Activated CD8-positive, alpha-beta T cell treated with anti-CD3 and anti-CD28 coated beads for 36 hours (primary cell): Measurements from ENCODE around the gene APLNR. TPM values are rescaled to one million over a fixed set of nuclear protein-coding genes. Genes with fewer than 3 reads are reported as not detected.
"Not testable (repeated sequence)": the region's sequence is repeated elsewhere in the genome, so short reads cannot be mapped to it uniquely, and the experiment has no call there.

ENCODE experiments used
- ATAC-seq: fragments of 200-7000 bp; cut with Tn5 transposase; one replicate; pipeline ENCODE4 v1.10.0; 2021; ENCODE audit warnings: mild to moderate bottlenecking, moderate library complexity
- CTCF ChIA-PET: fragments of 350-600 bp; sonication (Branson Sonifier 250); formaldehyde crosslinking; loops from one replicate; lab custom pipeline; 2021; ENCODE audit warnings: antibody characterized with exemption; lab: Charles Lee
- POLR2A ChIA-PET: fragments of 350-600 bp; sonication (Branson Sonifier 250); formaldehyde crosslinking; loops from one replicate; lab custom pipeline; 2021; ENCODE audit warnings: antibody characterized with exemption; lab: Charles Lee
- DNase-seq: peaks from one replicate; pipeline ENCODE4 v3.0.0-alpha.2; 2020
- H3K27ac Mint-ChIP-seq: one replicate; pipeline ENCODE4 v1.8.0; 2021; ENCODE audit warnings: mild to moderate bottlenecking, mixed read lengths
- H3K27me3 Mint-ChIP-seq: one replicate; pipeline ENCODE4 v1.8.0; 2021; ENCODE audit warnings: mixed read lengths
- H3K36me3 Mint-ChIP-seq: one replicate; pipeline ENCODE4 v1.8.0; 2021; ENCODE audit warnings: low read depth, mixed read lengths
- H3K4me1 Mint-ChIP-seq: one replicate; pipeline ENCODE4 v1.8.0; 2021; ENCODE audit warnings: low read depth, mixed read lengths
- H3K4me3 Mint-ChIP-seq: one replicate; pipeline ENCODE4 v1.8.0; 2021; ENCODE audit warnings: mild to moderate bottlenecking, moderate library complexity, mixed read lengths
- H3K9me3 Mint-ChIP-seq: one replicate; pipeline ENCODE4 v1.8.0; 2021; ENCODE audit warnings: mixed read lengths
- intact Hi-C: fragments of 100-400 bp; cut with micrococcal nuclease; formaldehyde crosslinking; loops from one replicate; pipeline ENCODE4 v1.10.0; 2022
- total RNA-seq, 2 experiments: library from RNA; stranded (reverse); gene quantifications; one replicate each; pipeline ENCODE4 v1.2.3, GENCODE V29; 2021
- TF ChIP-seq, protein P1 (sequence below): fragments of 200-600 bp; IDR thresholded peaks from one replicate; pipeline ENCODE4 v1.8.0; 2022; ENCODE audit warnings: antibody characterized with exemption, mild to moderate bottlenecking

APLNR gene
- not detected for total RNA-seq

DNA sequence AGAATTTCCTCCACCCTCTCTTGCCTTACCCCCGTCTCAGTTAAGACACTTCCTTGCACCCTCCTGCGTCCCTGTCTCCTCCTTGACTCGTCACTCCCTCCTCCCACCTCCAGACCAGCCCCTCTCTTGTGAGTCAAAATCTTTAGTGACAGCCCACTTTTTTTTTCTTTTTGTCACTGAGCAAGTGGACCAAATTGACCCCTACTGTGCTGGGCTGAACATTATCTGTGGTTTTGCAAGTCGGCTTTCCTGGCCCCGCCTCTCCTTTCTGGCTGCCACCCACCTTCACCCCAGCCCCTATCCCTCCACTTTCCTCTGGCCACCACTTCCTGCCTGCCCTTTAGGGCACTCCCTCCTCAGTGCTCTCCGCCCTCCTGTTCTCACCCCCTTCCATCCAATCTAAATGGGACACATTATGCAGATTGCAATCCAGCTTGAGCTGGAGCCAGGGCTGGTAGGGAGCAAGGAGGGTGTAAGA is at the start of gene APLNR:
Gene APLNR, minus strand, starts transcription at position 47 of the 478 bp plus-strand sequence. CDS start 246 bp downstream, outside the sequence.
- Mint-ChIP-seq H3K9me3 (no peaks in the 10 kb centered on the region), H3K4me1 (peaks cover 7% of the 10 kb centered on the region), H3K27me3 (peaks cover 44% of the 10 kb centered on the region), H3K4me3 (no peak within 1 kb of the TSS), H3K36me3 (no peaks in the 10 kb centered on the region), H3K27ac (no peak within 1 kb of the TSS)
- TF ChIP-seq, protein P1, sequence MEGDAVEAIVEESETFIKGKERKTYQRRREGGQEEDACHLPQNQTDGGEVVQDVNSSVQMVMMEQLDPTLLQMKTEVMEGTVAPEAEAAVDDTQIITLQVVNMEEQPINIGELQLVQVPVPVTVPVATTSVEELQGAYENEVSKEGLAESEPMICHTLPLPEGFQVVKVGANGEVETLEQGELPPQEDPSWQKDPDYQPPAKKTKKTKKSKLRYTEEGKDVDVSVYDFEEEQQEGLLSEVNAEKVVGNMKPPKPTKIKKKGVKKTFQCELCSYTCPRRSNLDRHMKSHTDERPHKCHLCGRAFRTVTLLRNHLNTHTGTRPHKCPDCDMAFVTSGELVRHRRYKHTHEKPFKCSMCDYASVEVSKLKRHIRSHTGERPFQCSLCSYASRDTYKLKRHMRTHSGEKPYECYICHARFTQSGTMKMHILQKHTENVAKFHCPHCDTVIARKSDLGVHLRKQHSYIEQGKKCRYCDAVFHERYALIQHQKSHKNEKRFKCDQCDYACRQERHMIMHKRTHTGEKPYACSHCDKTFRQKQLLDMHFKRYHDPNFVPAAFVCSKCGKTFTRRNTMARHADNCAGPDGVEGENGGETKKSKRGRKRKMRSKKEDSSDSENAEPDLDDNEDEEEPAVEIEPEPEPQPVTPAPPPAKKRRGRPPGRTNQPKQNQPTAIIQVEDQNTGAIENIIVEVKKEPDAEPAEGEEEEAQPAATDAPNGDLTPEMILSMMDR: no peak
- ChIA-PET POLR2A (no interaction called here), CTCF (no interaction called here)
- DNase-seq: peak; percentile 4
- peak; percentile 67 for ATAC-seq
- intact Hi-C loops: no loop called here

GRCh38 chr11:57283231-57283990 is 46.4 kb upstream of the APLNR start:
- TF ChIP-seq, protein P1: no peak
- no peaks in the 10 kb centered on the region for H3K36me3 Mint-ChIP-seq
- H3K27ac Mint-ChIP-seq: no peak overlapping the region
- no peak for ATAC-seq
- H3K4me1 Mint-ChIP-seq: no peaks in the 10 kb centered on the region
- intact Hi-C loops: no loop called here
- POLR2A ChIA-PET: no interaction called here
- peaks cover 2% of the 10 kb centered on the region for H3K27me3 Mint-ChIP-seq
- no peak for DNase-seq
- CTCF ChIA-PET: no interaction called here
- peaks cover 1% of the 10 kb centered on the region for H3K9me3 Mint-ChIP-seq
- no peak overlapping the region for H3K4me3 Mint-ChIP-seq

- H3K36me3 Mint-ChIP-seq, ATAC-seq, H3K4me3 Mint-ChIP-seq, H3K9me3 Mint-ChIP-seq, H3K4me1 Mint-ChIP-seq, DNase-seq, H3K27ac Mint-ChIP-seq, intact Hi-C loops, POLR2A ChIA-PET: not testable (repeated sequence)
- CTCF ChIA-PET: interaction anchor here (2.0 kb wide), 1 partner anchor 32 kb away, joined by 12 read pairs; no protein-coding TSS in a partner anchor
- H3K27me3 Mint-ChIP-seq: peaks cover 13% of the 10 kb centered on the region
Measured at GRCh38 chr11:57281546-57281945, 44.5 kb upstream of the APLNR start.

DNA sequence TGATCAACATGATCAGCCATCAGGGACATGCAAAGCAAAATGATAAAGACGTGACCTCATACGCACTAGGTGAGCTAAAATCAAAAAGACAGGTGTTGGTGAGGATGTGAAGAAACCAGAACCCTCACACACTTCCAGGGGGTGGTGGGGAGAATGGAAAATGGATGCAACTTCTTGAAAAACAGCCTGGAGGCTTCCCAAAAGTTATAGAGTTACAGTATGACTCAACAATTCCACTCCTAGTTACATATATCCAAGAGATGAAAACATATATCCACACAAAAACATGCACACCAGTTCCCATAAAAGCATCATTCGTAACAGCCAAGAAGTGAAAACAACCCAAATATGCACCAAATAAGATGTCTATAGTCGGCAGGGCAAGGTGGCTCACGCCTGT is 42.1 kb upstream of the APLNR start:
- ATAC-seq: no peak
- H3K27ac Mint-ChIP-seq: no peak overlapping the region
- no peak for DNase-seq
- peaks cover 1% of the 10 kb centered on the region for H3K9me3 Mint-ChIP-seq
- intact Hi-C loops: no loop called here
- H3K4me1 Mint-ChIP-seq: peaks cover 1% of the 10 kb centered on the region
- CTCF ChIA-PET: interaction anchor here (1.4 kb wide), 1 partner anchor 10 kb away, joined by 4 read pairs; no protein-coding TSS in a partner anchor
- no peak overlapping the region for H3K4me3 Mint-ChIP-seq
- TF ChIP-seq, protein P1: no peak
- H3K36me3 Mint-ChIP-seq: no peaks in the 10 kb centered on the region
- POLR2A ChIA-PET: no interaction called here
- peaks cover 18% of the 10 kb centered on the region for H3K27me3 Mint-ChIP-seq

- DNase-seq: no peak
- intact Hi-C loops: no loop called here
- TF ChIP-seq, protein P1: no peak
- Mint-ChIP-seq H3K4me1 (peaks cover 1% of the 10 kb centered on the region), H3K27me3 (peaks cover 18% of the 10 kb centered on the region), H3K9me3 (peaks cover 1% of the 10 kb centered on the region), H3K36me3 (no peaks in the 10 kb centered on the region), H3K27ac (no peak overlapping the region), H3K4me3 (no peak overlapping the region)
- no peak for ATAC-seq
- ChIA-PET POLR2A (no interaction called here), CTCF (interaction anchor here (1.4 to 1.7 kb wide), 2 partner anchors 10 to 16 kb away, joined by 4 read pairs; no protein-coding TSS in a partner anchor)
Measured at GRCh38 chr11:57278721-57279095, 41.7 kb upstream of the APLNR start.
